GM19372 (cell line): ENCODE measurements around the gene SCYGR3.
"Not testable (repeated sequence)": the region's sequence is repeated elsewhere in the genome, so short reads cannot be mapped to it uniquely, and the experiment has no call there.

Experiments used
- ATAC-seq: cut with Tn5 transposase; IDR thresholded peaks from one replicate; pipeline ENCODE4 v1.9.1; 2021; ENCODE audit warnings: mild to moderate bottlenecking, low read depth, moderate library complexity; ENCODE audit not compliant: unreplicated experiment

Gene SCYGR3

GRCh38 chr2:227615181-227615580, 541 bp upstream of the SCYGR3 start:
- ATAC-seq = no peak

- ATAC-seq = no peak
Measured at GRCh38 chr2:227614246-227614645, 394 bp downstream of the SCYGR3 start.

GRCh38 chr2:227613272-227613660, 1.4 kb downstream of the SCYGR3 start:
- ATAC-seq = no peak

GRCh38 chr2:227612546-227613271, 1.9 kb downstream of the SCYGR3 start:
- ATAC-seq = no peak

GRCh38 chr2:227610123-227610522, 4.5 kb downstream of the SCYGR3 start:
- ATAC-seq = no peak

- ATAC-seq = no peak
Measured at GRCh38 chr2:227608561-227609338, 5.9 kb downstream of the SCYGR3 start.

- ATAC-seq = no peak
Measured at GRCh38 chr2:227607941-227608340, 6.7 kb downstream of the SCYGR3 start.

GRCh38 chr2:227606476-227606875, 8.2 kb downstream of the SCYGR3 start:
- ATAC-seq = no peak

- ATAC-seq = no peak
Measured at GRCh38 chr2:227602358-227602757, 12.3 kb downstream of the SCYGR3 start.

- not testable (repeated sequence) for ATAC-seq
Measured at GRCh38 chr2:227598835-227599503, 15.7 kb downstream of the SCYGR3 start, which contains the start of gene SCYGR2. SCYGR2 (plus strand) TSS chr2:227598893; CDS start chr2:227598893, 0 bp downstream.

- no peak for ATAC-seq
Measured at GRCh38 chr2:227597998-227598397, 16.6 kb downstream of the SCYGR3 start.

GRCh38 chr2:227597036-227597435, 17.6 kb downstream of the SCYGR3 start:
- ATAC-seq = no peak

GRCh38 chr2:227595797-227596196, 18.8 kb downstream of the SCYGR3 start:
- no peak for ATAC-seq

- no peak for ATAC-seq
Measured at GRCh38 chr2:227592694-227593387, 21.8 kb downstream of the SCYGR3 start.

- no peak for ATAC-seq
Measured at GRCh38 chr2:227582369-227582768, 32.3 kb downstream of the SCYGR3 start.

- no peak for ATAC-seq
Measured at GRCh38 chr2:227579791-227580190, 34.8 kb downstream of the SCYGR3 start.

- no peak for ATAC-seq
Measured at GRCh38 chr2:227578642-227579041, 36.0 kb downstream of the SCYGR3 start.

- no peak for ATAC-seq
Measured at GRCh38 chr2:227577555-227577954, 37.1 kb downstream of the SCYGR3 start.

- no peak for ATAC-seq
Measured at GRCh38 chr2:227576812-227577211, 37.8 kb downstream of the SCYGR3 start.

GRCh38 chr2:227576110-227576509, 38.5 kb downstream of the SCYGR3 start:
- no peak for ATAC-seq

GRCh38 chr2:227570615-227571014, 44.0 kb downstream of the SCYGR3 start:
- ATAC-seq = no peak
